GM21381 (cell line): ENCODE measurements around the gene CALN1.
"Not testable (repeated sequence)": the region's sequence is repeated elsewhere in the genome, so short reads cannot be mapped to it uniquely, and the experiment has no call there.

Source experiments
- ATAC-seq: cut with Tn5 transposase; IDR thresholded peaks from one replicate; pipeline ENCODE4 v1.9.1; 2021; ENCODE audit warnings: mild to moderate bottlenecking, moderate library complexity; ENCODE audit not compliant: unreplicated experiment

Gene CALN1

GRCh38 chr7:71996141-71996540 is 416.0 kb downstream of the CALN1 start:
- ATAC-seq = no peak

GRCh38 chr7:71995111-71995510 is 417.0 kb downstream of the CALN1 start:
- no peak for ATAC-seq

GRCh38 chr7:71991586-71991985 is 420.6 kb downstream of the CALN1 start:
- no peak for ATAC-seq

GRCh38 chr7:71990138-71990462 is 422.0 kb downstream of the CALN1 start:
- no peak for ATAC-seq

GRCh38 chr7:71988201-71988600 is 423.9 kb downstream of the CALN1 start:
- ATAC-seq = no peak

- ATAC-seq = no peak
Observed at GRCh38 chr7:71987200-71987767, 424.9 kb downstream of the CALN1 start.

- no peak for ATAC-seq
Observed at GRCh38 chr7:71984348-71984747, 427.8 kb downstream of the CALN1 start.

DNA sequence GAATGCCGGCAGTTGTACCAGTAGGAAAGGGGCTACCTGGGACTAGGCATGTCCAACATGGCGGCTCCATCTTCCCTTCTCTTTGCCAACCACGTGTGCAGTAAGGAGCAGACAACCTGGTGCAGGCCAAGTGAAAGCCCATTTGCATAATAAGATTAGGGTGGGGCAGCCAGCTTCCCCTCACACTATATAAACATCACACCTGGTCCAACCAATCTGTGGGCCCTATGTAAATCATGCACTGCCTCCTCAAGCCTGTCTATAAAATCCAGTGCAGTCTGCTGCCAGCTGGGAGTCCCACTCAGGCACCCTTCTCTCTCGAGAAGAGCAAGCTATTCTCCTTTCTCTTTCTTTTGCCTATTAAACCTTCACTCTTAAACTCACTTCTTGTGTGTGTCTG is 429.3 kb downstream of the CALN1 start:
- no peak for ATAC-seq

GRCh38 chr7:71976645-71977044 is 435.5 kb downstream of the CALN1 start:
- no peak for ATAC-seq

- ATAC-seq = no peak
Observed at GRCh38 chr7:71974611-71975010, 437.5 kb downstream of the CALN1 start.

GRCh38 chr7:71972534-71972933 is 439.6 kb downstream of the CALN1 start:
- no peak for ATAC-seq

- no peak for ATAC-seq
Observed at GRCh38 chr7:71970725-71971124, 441.4 kb downstream of the CALN1 start.

DNA sequence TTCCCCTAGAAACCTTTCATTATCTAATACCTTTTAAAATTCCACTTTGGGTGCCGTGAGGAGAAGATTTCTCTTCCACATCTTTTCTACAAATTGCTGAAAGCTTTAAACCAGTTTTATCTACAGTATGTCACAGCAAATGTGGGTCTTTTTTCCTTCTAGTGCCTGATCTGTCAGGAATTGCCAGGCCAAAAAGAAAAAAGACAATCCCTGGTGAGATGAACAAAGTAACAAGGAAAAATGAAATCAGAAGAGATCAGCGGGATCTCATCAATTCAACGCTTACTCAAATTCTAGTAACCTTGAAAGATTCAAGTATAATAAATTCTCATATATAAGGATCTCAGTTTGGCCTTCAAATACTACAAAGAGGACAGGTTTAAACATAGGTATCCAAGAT is 449.5 kb downstream of the CALN1 start:
- no peak for ATAC-seq

DNA sequence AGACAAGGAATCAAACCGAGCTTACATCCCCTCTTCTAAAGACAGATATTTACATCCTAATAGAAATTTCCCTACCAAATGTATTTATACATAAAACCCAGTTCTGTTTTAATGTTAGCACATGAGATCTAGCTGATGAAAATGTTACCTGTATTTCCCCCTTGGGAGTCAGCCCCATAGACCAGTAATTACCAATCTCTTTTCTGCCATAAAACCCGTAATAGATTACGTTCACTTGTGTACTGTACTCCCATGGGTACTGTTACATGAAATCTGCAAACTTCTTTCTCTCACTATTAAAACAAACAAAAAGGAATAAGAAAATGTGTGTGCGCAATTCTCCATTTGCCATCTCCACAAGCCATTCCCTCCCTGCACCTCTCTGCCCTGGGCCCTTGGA is 450.9 kb downstream of the CALN1 start:
- ATAC-seq = no peak

DNA sequence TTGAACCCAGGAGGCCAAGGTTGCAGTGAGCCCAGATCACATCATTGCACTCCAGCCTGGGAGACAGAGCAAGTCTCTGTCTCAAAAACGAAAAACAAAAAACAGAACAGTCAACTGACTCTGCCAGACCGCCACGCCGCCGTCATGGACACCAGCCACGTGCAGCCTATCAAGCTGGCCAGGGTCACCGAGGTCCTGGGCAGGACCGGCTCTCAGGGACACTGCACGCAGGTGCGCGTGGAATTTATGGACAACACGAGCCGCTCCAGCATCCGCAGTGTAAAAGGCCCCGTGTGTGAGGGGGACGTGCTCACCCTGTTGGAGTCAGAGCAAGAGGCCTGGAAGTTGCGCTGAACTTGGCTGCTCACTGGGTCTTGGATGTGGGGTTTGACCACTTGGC is 470.0 kb downstream of the CALN1 start:
- ATAC-seq = no peak

DNA sequence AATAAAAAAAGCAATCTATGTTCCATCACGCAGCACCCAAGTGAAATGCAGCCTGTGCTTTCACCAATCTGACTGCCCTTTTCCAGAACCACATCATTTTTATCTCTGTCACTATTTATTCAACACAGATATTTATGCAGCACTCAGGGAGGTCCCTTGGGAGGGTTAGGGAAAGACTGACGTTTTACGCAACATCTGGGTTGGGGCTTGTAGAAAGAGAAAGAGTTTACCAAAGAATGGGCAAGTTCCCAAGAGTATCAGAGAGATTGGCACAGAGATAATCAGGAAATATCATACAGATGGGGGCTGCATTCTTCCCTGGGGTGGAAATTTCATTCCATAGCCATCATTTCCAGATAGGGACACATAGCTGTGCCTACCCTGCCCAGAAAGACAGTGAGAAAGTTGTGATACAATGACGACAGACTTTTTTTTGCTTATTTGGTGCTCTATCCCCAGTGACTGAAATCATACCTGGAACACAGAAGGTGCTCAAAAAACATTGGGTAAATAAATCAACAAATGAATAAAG is 474.2 kb downstream of the CALN1 start:
- no peak for ATAC-seq

- no peak for ATAC-seq
Observed at GRCh38 chr7:71935674-71936073, 476.5 kb downstream of the CALN1 start.

- ATAC-seq = no peak
Observed at GRCh38 chr7:71933426-71933825, 478.7 kb downstream of the CALN1 start.

- ATAC-seq = no peak
Observed at GRCh38 chr7:71925663-71926062, 486.5 kb downstream of the CALN1 start.

DNA sequence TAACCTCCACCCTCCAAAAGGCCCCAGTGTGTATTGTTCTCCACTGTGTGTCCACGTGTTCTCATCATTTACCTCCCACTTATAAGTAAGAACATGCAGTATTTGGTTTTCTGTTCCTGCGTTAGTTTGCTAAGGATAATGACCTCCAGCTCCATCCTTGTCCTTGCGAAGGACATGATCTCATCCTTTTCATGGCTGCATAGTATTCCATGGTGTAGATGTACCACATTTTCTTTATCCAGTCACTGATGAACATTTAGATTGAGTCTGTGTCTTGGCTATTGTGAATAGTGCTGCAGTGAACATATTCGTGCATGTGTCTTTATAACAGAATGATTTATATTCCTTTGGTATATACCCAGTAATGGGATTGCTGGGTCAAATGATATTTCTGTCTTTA is 497.9 kb downstream of the CALN1 start:
- ATAC-seq = not testable (repeated sequence)

- ATAC-seq = no peak
Observed at GRCh38 chr7:71912476-71912875, 499.7 kb downstream of the CALN1 start.

DNA sequence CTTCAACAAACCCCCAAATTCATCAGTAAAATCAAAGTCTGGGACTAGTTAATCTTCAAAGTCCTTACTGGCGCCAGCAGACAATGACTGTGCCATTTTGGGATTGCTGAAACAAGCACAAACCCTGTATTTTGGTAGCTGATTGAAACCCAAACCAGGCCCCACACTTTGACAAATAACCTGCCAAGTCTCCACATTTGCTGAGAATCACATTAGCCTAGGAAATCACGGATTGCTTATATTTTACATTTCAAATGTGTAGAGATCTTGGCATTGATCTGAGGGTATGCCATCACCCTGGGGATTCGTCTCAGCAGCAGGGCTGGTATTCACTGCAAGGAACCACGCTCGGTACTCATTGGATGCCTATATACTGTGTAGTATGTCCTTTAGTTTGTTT is 501.1 kb downstream of the CALN1 start:
- no peak for ATAC-seq

GRCh38 chr7:71905821-71906220 is 506.3 kb downstream of the CALN1 start:
- no peak for ATAC-seq
